ENCODE data around the gene HAP1.
"Not testable (repeated sequence)": the region's sequence is repeated elsewhere in the genome, so short reads cannot be mapped to it uniquely, and the experiment has no call there.

The HAP1 gene

GRCh38 chr17:41689497-41690299 is 44.7 kb downstream of the HAP1 start:
- DNase-seq, result peak in 1 of 2 experiments; percentile 46

GRCh38 chr17:41688641-41689496 is 45.6 kb downstream of the HAP1 start, which contains the start of gene EIF1:
Gene EIF1, plus strand, starts transcription at chr17:41688885. Its CDS starts 154 bp downstream, at chr17:41689039.
- peak; percentile 97 to 99 for DNase-seq

- no peak for DNase-seq
These were observed 46.4 kb downstream of the HAP1 start for GRCh38 chr17:41687828-41688640.

GRCh38 chr17:41686281-41686680 is 48.2 kb downstream of the HAP1 start:
- no peak for DNase-seq

GRCh38 chr17:41685753-41686152 is 48.7 kb downstream of the HAP1 start:
- DNase-seq, result not testable (repeated sequence)

- no peak for DNase-seq
These were observed 50.4 kb downstream of the HAP1 start for GRCh38 chr17:41684035-41684434.

- DNase-seq, result no peak
These were observed 50.9 kb downstream of the HAP1 start for GRCh38 chr17:41683441-41684007.

- no peak for DNase-seq
These were observed 51.8 kb downstream of the HAP1 start for GRCh38 chr17:41682631-41683030.

- DNase-seq, result no peak
These were observed 52.7 kb downstream of the HAP1 start for GRCh38 chr17:41681776-41682175.

- DNase-seq, result peak in 1 of 2 experiments; percentile 39
These were observed 53.9 kb downstream of the HAP1 start for GRCh38 chr17:41680426-41681040.

- DNase-seq, result no peak
These were observed 54.6 kb downstream of the HAP1 start for GRCh38 chr17:41679740-41680425.

GRCh38 chr17:41678907-41679739 is 55.3 kb downstream of the HAP1 start:
- no peak for DNase-seq

GRCh38 chr17:41678411-41678906 is 56.0 kb downstream of the HAP1 start:
- DNase-seq, result no peak

GRCh38 chr17:41676058-41676419 is 58.4 kb downstream of the HAP1 start:
- DNase-seq, result no peak

GRCh38 chr17:41675157-41676057 is 59.0 kb downstream of the HAP1 start:
- DNase-seq, result not testable (repeated sequence)
